IMR-90 (cell line): ENCODE data around the gene ADM. TPM values are rescaled to one million over a fixed set of nuclear protein-coding genes. Genes with fewer than 3 reads are reported as not detected.

Experiments
- ATAC-seq: fragments of 200-7000 bp; cut with Tn5 transposase; 2 replicates; pipeline ENCODE4 v1.9.1; 2020; ENCODE audit warnings: low read depth, mild to moderate bottlenecking, moderate library complexity
- BruUV-seq: library from RNA; stranded (reverse); fragments of 400-500 nt; replicated peaks from 2 replicates; lab custom pipeline; 2021; lab: Mats Ljungman, UMichigan
- CTCF ChIA-PET: fragments of 300-600 bp; formaldehyde crosslinking; extraction: SDS; loops from one replicate; lab custom pipeline; 2021; ENCODE audit warnings: antibody characterized with exemption; lab: Yijun Ruan, JAX
- POLR2A ChIA-PET: fragments of 300-600 bp; sonication (Branson Sonifier 250); formaldehyde crosslinking; loops from one replicate; lab custom pipeline; 2022; ENCODE audit warnings: antibody characterized with exemption; ENCODE audit not compliant: unreplicated experiment; lab: Charles Lee
- DNase-seq: peaks from one replicate; pipeline ENCODE4 v3.0.0; 2013
- H2AFZ ChIP-seq: replicated peaks from 2 replicates; pipeline ENCODE3; 2013; ENCODE audit warnings: low read length, mild to moderate bottlenecking; ENCODE audit not compliant: poor library complexity
- H2AK5ac ChIP-seq: 2 replicates; pipeline ENCODE4 v1.6.1; 2013; ENCODE audit warnings: low read depth, low read length, inconsistent platforms
- H2AK9ac ChIP-seq: replicated peaks from 2 replicates; pipeline ENCODE3; 2013; ENCODE audit warnings: mild to moderate bottlenecking, low read depth, low read length, moderate library complexity; ENCODE audit not compliant: poor library complexity
- H2BK120ac ChIP-seq: 2 replicates; pipeline ENCODE4 v1.6.1; 2013; ENCODE audit warnings: low read depth, low read length, inconsistent platforms
- H2BK15ac ChIP-seq: 3 replicates; pipeline ENCODE4 v1.6.1; 2013; ENCODE audit warnings: low read depth, low read length, inconsistent platforms
- H2BK20ac ChIP-seq: 2 replicates; pipeline ENCODE4 v1.6.1; 2013; ENCODE audit warnings: low read depth, mild to moderate bottlenecking, inconsistent platforms, low read length, moderate library complexity
- H2BK5ac ChIP-seq: 2 replicates; pipeline ENCODE4 v1.6.1; 2013; ENCODE audit warnings: mild to moderate bottlenecking, low read depth, low read length, inconsistent platforms; ENCODE audit not compliant: poor library complexity, severe bottlenecking
- H3K14ac ChIP-seq: replicated peaks from 2 replicates; pipeline ENCODE4 v1.6.1; 2013; ENCODE audit warnings: low read depth, low read length, inconsistent platforms
- H3K18ac ChIP-seq: 2 replicates; pipeline ENCODE4 v1.6.1; 2013; ENCODE audit warnings: low read depth, low read length, control low read depth
- H3K23ac ChIP-seq: 2 replicates; pipeline ENCODE4 v1.6.1; 2013; ENCODE audit warnings: low read depth, low read length, inconsistent platforms
- H3K27ac ChIP-seq: 2 replicates; pipeline ENCODE4 v1.5.1; 2013; ENCODE audit warnings: mild to moderate bottlenecking, control low read depth, low read length; ENCODE audit not compliant: insufficient read depth
- H3K27me3 ChIP-seq: 2 replicates; pipeline ENCODE4 v1.6.1; 2013; ENCODE audit warnings: low read length; ENCODE audit not compliant: control insufficient read depth, insufficient read depth
- H3K36me3 ChIP-seq: 2 replicates; pipeline ENCODE4 v1.6.1; 2013; ENCODE audit warnings: low read length, mixed read lengths; ENCODE audit not compliant: control insufficient read depth, insufficient read depth
- H3K4ac ChIP-seq: 2 replicates; pipeline ENCODE4 v1.6.1; 2013; ENCODE audit warnings: low read depth, low read length, inconsistent platforms
- H3K4me1 ChIP-seq: 2 replicates; pipeline ENCODE4 v1.6.1; 2013; ENCODE audit warnings: low read length, mixed read lengths; ENCODE audit not compliant: control insufficient read depth, insufficient read depth
- H3K4me2 ChIP-seq: 2 replicates; pipeline ENCODE4 v1.6.1; 2013; ENCODE audit warnings: low read depth, mild to moderate bottlenecking, control low read depth, low read length, moderate library complexity
- H3K4me3 ChIP-seq: 2 replicates; pipeline ENCODE4 v1.5.1; 2013; ENCODE audit warnings: low read depth, mild to moderate bottlenecking, control low read depth, low read length, moderate library complexity; ENCODE audit not compliant: insufficient read depth
- H3K56ac ChIP-seq: 2 replicates; pipeline ENCODE4 v1.6.1; 2013; ENCODE audit warnings: low read length, inconsistent platforms; ENCODE audit not compliant: insufficient read depth; ENCODE audit errors: extremely low read depth
- H3K79me1 ChIP-seq, 2 experiments: 2 replicates each; pipeline ENCODE4 v1.6.1; 2013; ENCODE audit warnings: low read length in 2 of 2, inconsistent platforms in 1 of 2, low read depth in 1 of 2
- H3K9ac ChIP-seq: 2 replicates; pipeline ENCODE4 v1.6.1; 2013; ENCODE audit warnings: low read depth, low read length, control low read depth
- H3K9me1 ChIP-seq: 2 replicates; pipeline ENCODE4 v1.6.1; 2013; ENCODE audit warnings: low read length, inconsistent platforms; ENCODE audit not compliant: insufficient read depth
- H3K9me3 ChIP-seq: 2 replicates; pipeline ENCODE4 v1.6.1; 2013; ENCODE audit warnings: low read length; ENCODE audit not compliant: control insufficient read depth, insufficient read depth
- H4K20me1 ChIP-seq: 2 replicates; pipeline ENCODE4 v1.6.1; 2013; ENCODE audit warnings: low read length, inconsistent platforms; ENCODE audit not compliant: insufficient read depth
- H4K5ac ChIP-seq: 2 replicates; pipeline ENCODE4 v1.6.1; 2013; ENCODE audit warnings: mild to moderate bottlenecking, low read depth, low read length, control low read depth
- H4K8ac ChIP-seq, 2 experiments: 2 replicates each; pipeline ENCODE4 v1.6.1; 2013; ENCODE audit warnings: low read depth in 2 of 2, low read length in 2 of 2, control low read depth in 1 of 2, inconsistent platforms in 1 of 2
- H4K91ac ChIP-seq: 2 replicates; pipeline ENCODE4 v1.6.1; 2013; ENCODE audit warnings: low read depth, low read length, inconsistent platforms; ENCODE audit not compliant: insufficient read depth
- MAFK ChIP-seq: IDR thresholded peaks from 2 replicates; pipeline ENCODE4 v1.6.1; 2012; ENCODE audit warnings: low read depth, low read length, improper control_type of control experiment
- MXI1 ChIP-seq: IDR thresholded peaks from 2 replicates; pipeline ENCODE4 v1.6.1; 2012; ENCODE audit warnings: low read depth, mild to moderate bottlenecking, low read length, moderate library complexity, borderline replicate concordance
- WGBS, 2 experiments: methylation state at CpG; one replicate each; pipeline versions ENCODE4 v1.1.5 to v1.1.7; 2013; ENCODE audit warnings: missing lambda C conversion rate in 2 of 2; ENCODE audit not compliant: insufficient read length in 1 of 2; ENCODE audit errors: extremely low coverage in 2 of 2; 5-methylcytosine and 5-hydroxymethylcytosine counted together
- dilution Hi-C: fragments of 300-500 bp; cut with HindIII; formaldehyde crosslinking; loops from one replicate; pipeline ENCODE4 v1.14.3; 2018; ENCODE audit warnings: low sequenced_read_pairs; ENCODE audit not compliant: unreplicated experiment
- in situ Hi-C: fragments of 300-500 bp; cut with MboI; formaldehyde crosslinking; loops from 3 replicates; pipeline ENCODE4 v1.14.3; 2019; ENCODE audit warnings: low sequenced_read_pairs, inconsistent platforms, mixed read lengths
- intact Hi-C: fragments of 100-400 bp; cut with micrococcal nuclease; formaldehyde crosslinking; loops from 2 replicates; pipeline ENCODE4 v1.10.0; 2022
- polyA plus RNA-seq, 3 experiments: library from polyadenylated mRNA; depleted of rRNA; stranded (reverse); fragments of >200 nt; gene quantifications; 2 replicates each; pipeline ENCODE4 v1.2.3, GENCODE V29; 2012; ENCODE audit warnings: low replicate concordance in 1 of 3
- total RNA-seq: library from RNA; depleted of rRNA; stranded (reverse); fragments of >200 nt; gene quantifications from 2 replicates; pipeline ENCODE4 v1.2.3, GENCODE V29; 2012

Gene ADM
- total and polyA plus RNA-seq, 2 of the 4 experiments (the other 2 are of a cell fraction) = 357 to 559 TPM

- peak; percentile 26; the same call in 1 of the 2 replicates for TF ChIP-seq MAFK
- no peak for TF ChIP-seq MXI1
- peak overlapping the region; percentile 84 for H2BK20ac ChIP-seq
- no peaks in the 10 kb centered on the region for H3K27me3 ChIP-seq
- no peak overlapping the region for H2AK9ac ChIP-seq
- H3K9me3 ChIP-seq = no peaks in the 10 kb centered on the region
- H2AFZ ChIP-seq = no peak overlapping the region
- peak overlapping the region; percentile 55 for H3K4ac ChIP-seq
- peak overlapping the region; percentile 33; the same call in 1 of the 2 replicates for H3K23ac ChIP-seq
- peaks cover 33% of the 10 kb centered on the region for H3K4me1 ChIP-seq
- dilution Hi-C loops = no loop called here
- peak overlapping the region; percentile 75 for H2BK5ac ChIP-seq
- H3K56ac ChIP-seq = 0 out of 2 replicates have a peak overlapping the region, but pooled peaks have one; percentile 6
- H2BK15ac ChIP-seq = peak overlapping the region; percentile 67; the same call in 1 of the 3 replicates
- peak overlapping the region; percentile 37; the same call in 1 of the 2 replicates for H4K5ac ChIP-seq
- H3K4me3 ChIP-seq = no peak overlapping the region
- ChIA-PET POLR2A (no interaction called here), CTCF (no interaction called here)
- peaks cover 0 to 8% of the 10 kb centered on the region in 2 experiments; a peak in 2 of 4 replicates for H3K79me1 ChIP-seq
- H2BK120ac ChIP-seq = peak overlapping the region; percentile 78
- in situ Hi-C loops = no loop called here
- DNase-seq (peak; percentile 96), ATAC-seq (peak; percentile 27)
- H4K8ac ChIP-seq = peak overlapping the region; percentile 10 to 44; a peak in 2 of 4 replicates
- peak overlapping the region; percentile 57; the same call in 1 of the 2 replicates for H4K91ac ChIP-seq
- no TSS peak for BruUV-seq
- peak overlapping the region; percentile 83; the same call in 1 of the 2 replicates for H3K18ac ChIP-seq
- H2AK5ac ChIP-seq = peak overlapping the region; percentile 80
- no peak overlapping the region for H3K4me2 ChIP-seq
- H3K14ac ChIP-seq = peak overlapping the region; percentile 38
- H3K36me3 ChIP-seq = no peaks in the 10 kb centered on the region
- no CpG with 5 or more reads among the region's 2 CpGs for WGBS, 2 experiments
- H4K20me1 ChIP-seq = no peaks in the 10 kb centered on the region
- intact Hi-C loops = loop anchor here (5.0 to 10.0 kb wide), 2 partner anchors 37 to 195 kb away; no protein-coding TSS in a partner anchor
- H3K9ac ChIP-seq = no peak overlapping the region
- H3K9me1 ChIP-seq = peaks cover 30% of the 10 kb centered on the region
- peak overlapping the region; percentile 66 for H3K27ac ChIP-seq
These were observed 25.1 kb downstream of the ADM start for GRCh38 chr11:10329935-10330334.
